Measurements from ENCODE around the gene HTR1B. TPM values are rescaled to one million over a fixed set of nuclear protein-coding genes. Genes with fewer than 3 reads are reported as not detected.

Gene HTR1B
- total RNA-seq, 4 donors from 2014 or later: 0.13 TPM; not detected in 3

GRCh38 chr6:77450924-77451323 is 12.4 kb downstream of the HTR1B start:
- no peaks in the 10 kb centered on the region for H3K4me1 ChIP-seq
- H3K9me3 ChIP-seq: no peaks in the 10 kb centered on the region
- no peaks in the 10 kb centered on the region for H3K36me3 ChIP-seq
- no peak overlapping the region for H3K27ac ChIP-seq
- no peak for TF ChIP-seq CTCF (IDR thresholded peaks at IDR 0.05)
- no peak for TF ChIP-seq POLR2A (IDR thresholded peaks at IDR 0.05)
- H3K4me3 ChIP-seq: no peak overlapping the region
- intact Hi-C loops (cut with DNase I): no loop called here
- no peak for DNase-seq
- no peaks in the 10 kb centered on the region for H3K27me3 ChIP-seq

- 41 to 48% methylated on average over 3 of the region's 3 CpGs for WGBS, 2 donors
Measured at GRCh38 chr6:77448546-77448945, 14.7 kb downstream of the HTR1B start.

DNA sequence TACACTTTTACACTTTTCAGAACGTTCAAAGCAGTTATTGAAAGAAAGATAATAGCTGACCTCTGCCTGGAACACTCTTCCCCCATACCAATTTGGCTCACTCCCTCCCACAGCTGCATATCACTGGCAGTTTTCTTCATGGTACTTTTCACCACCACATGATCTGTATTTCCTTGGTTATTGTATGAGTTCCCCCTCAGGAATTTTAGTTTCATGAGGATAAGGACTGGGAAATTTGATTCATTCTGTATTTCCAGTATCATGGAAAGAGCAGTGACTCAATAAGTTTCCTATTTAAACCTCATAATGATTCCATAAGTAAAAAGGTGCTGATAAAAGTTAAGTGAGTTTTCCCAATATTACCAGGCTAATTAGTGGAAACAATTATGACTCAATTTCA is 16.0 kb downstream of the HTR1B start:
- intact Hi-C loops (cut with DNase I): no loop called here
- WGBS, 2 donors: 5 to 12% methylated on average over 1 of the region's 1 CpG
- H3K4me1 ChIP-seq: no peaks in the 10 kb centered on the region
- H3K27ac ChIP-seq: no peak overlapping the region
- no peaks in the 10 kb centered on the region for H3K36me3 ChIP-seq
- no peak for DNase-seq
- no peak for TF ChIP-seq CTCF (IDR thresholded peaks at IDR 0.05)
- TF ChIP-seq POLR2A (IDR thresholded peaks at IDR 0.05): no peak
- H3K9me3 ChIP-seq: no peaks in the 10 kb centered on the region
- no peak overlapping the region for H3K4me3 ChIP-seq
- H3K27me3 ChIP-seq: no peaks in the 10 kb centered on the region

More at GRCh38 chr6:77448546-77448945, 14.7 kb downstream of the HTR1B start:
- intact Hi-C loops (cut with DNase I): no loop called here
- no peaks in the 10 kb centered on the region for H3K9me3 ChIP-seq
- TF ChIP-seq CTCF (IDR thresholded peaks at IDR 0.05) (no peak), POLR2A (IDR thresholded peaks at IDR 0.05) (no peak)
- H3K36me3 ChIP-seq: no peaks in the 10 kb centered on the region
- no peaks in the 10 kb centered on the region for H3K4me1 ChIP-seq
- DNase-seq: no peak
- H3K27ac ChIP-seq: no peak overlapping the region
- no peak overlapping the region for H3K4me3 ChIP-seq
- no peaks in the 10 kb centered on the region for H3K27me3 ChIP-seq

DNA sequence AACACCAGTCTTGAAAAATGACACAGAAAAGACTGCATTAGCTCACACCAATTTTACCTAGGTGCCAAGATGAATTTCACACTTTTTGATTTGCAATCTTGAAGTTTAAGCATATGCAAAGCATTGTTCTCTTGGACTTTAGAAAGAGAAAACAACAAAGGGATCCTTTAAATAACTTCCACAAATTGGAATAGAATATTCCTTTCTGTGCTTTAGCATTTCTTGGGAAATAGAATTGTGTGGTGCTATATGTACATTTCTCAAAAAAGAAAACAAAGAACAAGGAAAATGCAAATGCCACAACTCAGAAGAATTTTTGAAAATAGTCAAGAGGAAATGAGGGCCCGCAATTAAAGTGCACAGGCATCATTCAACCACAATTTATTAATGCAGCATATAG is 17.0 kb downstream of the HTR1B start:
- Histone ChIP-seq H3K9me3 (no peaks in the 10 kb centered on the region), H3K27ac (no peak overlapping the region), H3K36me3 (no peaks in the 10 kb centered on the region), H3K4me3 (no peak overlapping the region), H3K27me3 (no peaks in the 10 kb centered on the region), H3K4me1 (no peaks in the 10 kb centered on the region)
- 68 to 70% methylated on average over 1 of the region's 1 CpG for WGBS, 2 donors
- no peak for DNase-seq
- intact Hi-C loops (cut with DNase I): no loop called here
- no peak for TF ChIP-seq POLR2A (IDR thresholded peaks at IDR 0.05)
- no peak for TF ChIP-seq CTCF (IDR thresholded peaks at IDR 0.05)

- intact Hi-C loops (cut with DNase I): no loop called here
- no peaks in the 10 kb centered on the region for H3K36me3 ChIP-seq
- H3K4me1 ChIP-seq: no peaks in the 10 kb centered on the region
- DNase-seq: no peak
- H3K27ac ChIP-seq: no peak overlapping the region
- H3K27me3 ChIP-seq: no peaks in the 10 kb centered on the region
- TF ChIP-seq CTCF (IDR thresholded peaks at IDR 0.05) (no peak), POLR2A (IDR thresholded peaks at IDR 0.05) (no peak)
- 30 to 43% methylated on average over 2 of the region's 2 CpGs for WGBS, 2 donors
- H3K9me3 ChIP-seq: no peaks in the 10 kb centered on the region
- no peak overlapping the region for H3K4me3 ChIP-seq
Measured at GRCh38 chr6:77445214-77445613, 18.1 kb downstream of the HTR1B start.
